HCT116 (cell line): ENCODE results near the gene PRR35.

Source experiments
- ATF3 ChIP-seq: IDR thresholded peaks from 2 replicates; pipeline ENCODE4 v1.6.1; 2012
- CBX3 ChIP-seq: IDR thresholded peaks from 2 replicates; pipeline ENCODE4 v1.6.1; 2012; ENCODE audit warnings: low read depth
- CEBPB ChIP-seq: IDR thresholded peaks from 2 replicates; pipeline ENCODE4 v1.6.1; 2012; ENCODE audit warnings: low read depth
- CTCF ChIP-seq, 3 experiments: fragments of 200-600 bp in 1 of 3; sonication (generic) in 1 of 3; IDR thresholded peaks in 2 of 3; conservative IDR thresholded peaks in 1 of 3; 2 replicates each; pipeline ENCODE4 v1.5.1; 2012 to 2017; ENCODE audit warnings: low read depth in 2 of 3, low read length in 2 of 3, antibody characterized with exemption in 1 of 3, borderline replicate concordance in 1 of 3, control low read depth in 1 of 3, mild to moderate bottlenecking in 1 of 3, mixed read lengths in 1 of 3, mixed run types in 1 of 3, moderate library complexity in 1 of 3; ENCODE audit not compliant: insufficient read depth in 1 of 3
- EGR1 ChIP-seq: IDR thresholded peaks from 2 replicates; pipeline ENCODE4 v1.6.1; 2012; ENCODE audit warnings: low read depth
- EZH2 ChIP-seq: fragments of 200-600 bp; sonication (generic); IDR thresholded peaks from 2 replicates; pipeline ENCODE4 v1.6.1; 2017; ENCODE audit warnings: antibody characterized with exemption, mixed run types
- MAX ChIP-seq: IDR thresholded peaks from 2 replicates; pipeline ENCODE4 v1.6.1; 2012
- POLR2A ChIP-seq: IDR thresholded peaks from 2 replicates; pipeline ENCODE4 v1.7.0; 2011; ENCODE audit warnings: borderline replicate concordance; ENCODE audit not compliant: insufficient read depth, insufficient read length; ENCODE audit errors: extremely low read depth
- POLR2AphosphoS5 ChIP-seq: IDR thresholded peaks from 2 replicates; pipeline ENCODE4 v1.6.1; 2011; ENCODE audit warnings: mild to moderate bottlenecking, low read depth, low read length, moderate library complexity
- REST ChIP-seq: IDR thresholded peaks from 2 replicates; pipeline ENCODE4 v1.6.1; 2012; ENCODE audit warnings: low read depth
- YY1 ChIP-seq: IDR thresholded peaks from 2 replicates; pipeline ENCODE4 v1.6.1; 2011; ENCODE audit warnings: low read length, low read depth, moderate library complexity, mild to moderate bottlenecking; ENCODE audit not compliant: insufficient replicate concordance; ENCODE audit errors: extremely low read depth

GRCh38 chr16:534135-534534, 26.1 kb upstream of the PRR35 start:
- TF ChIP-seq CTCF (IDR thresholded peaks at IDR 0.05 in 2 of 3, conservative IDR thresholded peaks at IDR 0.05 in 1 of 3; ENCODE audit: borderline replicate concordance in 1 of 3, insufficient read depth in 1 of 3, low read depth in 2 of 3, low read length in 2 of 3) (no peak), EGR1 (no peak), REST (no peak), POLR2A (no peak), POLR2AphosphoS5 (no peak), EZH2 (no peak), ATF3 (no peak), CEBPB (no peak), CBX3 (no peak), YY1 (no peak), MAX (no peak)
